ENCODE measurements around the gene MGME1. TPM values are rescaled to one million over a fixed set of nuclear protein-coding genes. Genes with fewer than 3 reads are reported as not detected.

MGME1 gene, protein sequence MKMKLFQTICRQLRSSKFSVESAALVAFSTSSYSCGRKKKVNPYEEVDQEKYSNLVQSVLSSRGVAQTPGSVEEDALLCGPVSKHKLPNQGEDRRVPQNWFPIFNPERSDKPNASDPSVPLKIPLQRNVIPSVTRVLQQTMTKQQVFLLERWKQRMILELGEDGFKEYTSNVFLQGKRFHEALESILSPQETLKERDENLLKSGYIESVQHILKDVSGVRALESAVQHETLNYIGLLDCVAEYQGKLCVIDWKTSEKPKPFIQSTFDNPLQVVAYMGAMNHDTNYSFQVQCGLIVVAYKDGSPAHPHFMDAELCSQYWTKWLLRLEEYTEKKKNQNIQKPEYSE
- 27.5 and 51.1 TPM in 2 replicates for total RNA-seq (2011; cell fraction: chromatin; rRNA removed; ENCODE audit: low replicate concordance)
- 29.0 and 30.2 TPM in 2 replicates for total RNA-seq (2011; cell fraction: nucleolus; rRNA removed)
- 29.8 and 32.3 TPM in 2 replicates for total RNA-seq (2011; cell fraction: nucleoplasm; rRNA removed)
- total RNA-seq (2014; rRNA removed) (15.6 and 15.9 TPM in 2 replicates), total RNA-seq (2014; rRNA removed; fragmentation: Illumina TruSeq; extraction: Trizol) (38.6 and 42.7 TPM in 2 replicates), total RNA-seq (2015; rRNA removed; fragmentation: Illumina TruSeq; extraction: Trizol) (34.1 and 35.0 TPM in 2 replicates), total RNA-seq (2021) (29.2 and 30.6 TPM in 2 replicates), polyA plus RNA-seq (2011; rRNA removed) (25.9 and 36.0 TPM in 2 replicates), polyA plus RNA-seq (2014; fragmentation: Illumina TruSeq; extraction: Trizol) (41.3 and 45.1 TPM in 2 replicates), polyA plus RNA-seq (2014; fragmentation: Nextera tagmentation; extraction: Ambion mirVana) (10 to 100 TPM; 13.4 to 20.7 TPM), polyA plus RNA-seq (2014; rRNA removed) (23.1 and 27.3 TPM in 2 replicates), polyA minus RNA-seq (2011; rRNA and poly(A)+ RNA removed) (35.0 and 37.2 TPM in 2 replicates), Bru-seq, nascent RNA (percentile 90 among the genes with signal in this experiment), BruChase-seq, experiment 1, labeled RNA remaining after a 2-hour chase (percentile 88 among the genes with signal in this experiment), BruChase-seq, experiment 2, labeled RNA remaining after a 6-hour chase (percentile 85 among the genes with signal in this experiment)
- polyA plus RNA-seq (2011; cell fraction: cytosol; rRNA removed) = 12.0 and 17.2 TPM in 2 replicates
- polyA plus RNA-seq (2011; cell fraction: nucleus; rRNA removed) = 15.6 and 16.5 TPM in 2 replicates
- polyA plus RNA-seq (2012) = 33.1 and 37.6 TPM in 2 replicates
- polyA minus RNA-seq (2011; cell fraction: cytosol; rRNA and poly(A)+ RNA removed) = 19.7 and 26.8 TPM in 2 replicates
- 16.3 and 30.9 TPM in 2 replicates for polyA minus RNA-seq (2011; cell fraction: nucleus; rRNA and poly(A)+ RNA removed)
- long read RNA-seq, experiment 1, transcript MGME1-203 (5 exons, 2,336 nt) = major isoform, 77 of 132 reads
- long read RNA-seq, experiment 1, transcript MGME1-205 (3 exons, 740 nt) = minor isoform, 8 of 132 reads
- long read RNA-seq, experiment 1, partial matches to known transcripts = 20 of 132 reads
- long read RNA-seq, experiment 1, other reads (novel, unspliced or antisense) = 23 of 132 reads
- long read RNA-seq, experiment 2, transcript MGME1-203 (5 exons, 2,336 nt) = major isoform, 13 of 45 reads
- long read RNA-seq, experiment 2, partial matches to known transcripts = 22 of 45 reads
- long read RNA-seq, experiment 2, other reads (novel, unspliced or antisense) = 6 of 45 reads
- long read RNA-seq, experiment 3, transcript MGME1-203 (5 exons, 2,336 nt) = major isoform, 37 of 58 reads
- long read RNA-seq, experiment 3, partial matches to known transcripts = 11 of 58 reads
- long read RNA-seq, experiment 3, other reads (novel, unspliced or antisense) = 5 of 58 reads

GRCh38 chr20:17968366-17969277 is at the start of gene MGME1, which contains the start of gene SNX5:
TSS of gene MGME1 (plus strand) at chr20:17969018. CDS start at chr20:17969860, 842 bp downstream.
TSS of gene SNX5 (minus strand) at chr20:17968794. CDS start at chr20:17968425, 369 bp downstream.
- Histone ChIP-seq H4K20me1 (replicated peaks; ENCODE audit: control insufficient read depth, insufficient read depth, low read length) (peaks cover 11% of the 10 kb centered on the region; the same call in 1 of the 2 replicates), H3K36me3 (ENCODE audit: control insufficient read depth, insufficient read depth, low read length) (peaks cover 60% of the 10 kb centered on the region), H3K4me3 (peak within 1 kb of the TSS; percentile 90), H3K4me2 (ENCODE audit: insufficient read depth, low read length) (peak within 1 kb of the TSS; percentile 96), H3K4me1 (replicated peaks in 1 of 2; ENCODE audit: control insufficient read depth in 2 of 2, insufficient read depth in 2 of 2, low read length in 2 of 2) (peaks cover 0 to 18% of the 10 kb centered on the region in 2 experiments; a peak in 3 of 5 replicates), H2AFZ (ENCODE audit: low read depth, low read length) (peak within 1 kb of the TSS; percentile 88), H3K9me1 (ENCODE audit: control insufficient read depth, insufficient read depth, low read length) (no peaks in the 10 kb centered on the region), H3K27ac (ENCODE audit: extremely low read depth, low read depth, low read length) (peak within 1 kb of the TSS; percentile 100), H3K79me2 (ENCODE audit: control insufficient read depth, insufficient read depth, low read length) (peaks cover 98% of the 10 kb centered on the region), H3K27me3 (ENCODE audit: control insufficient read depth in 2 of 2, insufficient read depth in 2 of 2, low read length in 2 of 2) (no peaks in the 10 kb centered on the region), H3K9me3 (replicated peaks; ENCODE audit: control insufficient read depth, insufficient read depth, low read depth, low read length) (no peaks in the 10 kb centered on the region), H3K9ac (ENCODE audit: insufficient read depth in 1 of 2, low read depth in 2 of 2, low read length in 2 of 2) (peak within 1 kb of the TSS; percentile 97 to 98)
- FAIRE-seq (peak; percentile 91), DNase-seq (ENCODE audit: extremely low read depth in 1 of 4, low spot score in 3 of 4) (peak; percentile 76 to 96 (median 86)), ATAC-seq (peak; percentile 80)
- WGBS (ENCODE audit: insufficient coverage, low coverage, missing lambda C conversion rate) = under 1% methylated on average over 49 of the region's 96 CpGs
- intact Hi-C loops (cut with micrococcal nuclease) = no loop called here
- BruUV-seq (replicated peaks) = no TSS peak
- ChIA-PET POLR2A (interaction anchor here (0.5 to 5.8 kb wide), 10 partner anchors 8 to 292 kb away, joined by 3 to 42 read pairs (median 3); partner anchors contain the start of gene RRBP1), CTCF (ENCODE audit: low intra/inter-chr PET ratio) (no interaction called here)
- in situ Hi-C loops (cut with MboI) = no loop called here
- TF ChIP-seq MLX (CRISPR knock-in tag; conservative IDR thresholded peaks at IDR 0.05) (no peak), SAP30 (IDR thresholded peaks at IDR 0.05; ENCODE audit: borderline replicate concordance, insufficient read depth, low read depth, low read length, poor library complexity, severe bottlenecking) (peak; percentile 31), CBFB (CRISPR knock-in tag; IDR thresholded peaks at IDR 0.05) (peak; percentile 84; the same call in 1 of the 2 replicates), RFX7 (CRISPR knock-in tag; IDR thresholded peaks at IDR 0.05) (no peak), SNIP1 (IDR thresholded peaks at IDR 0.05; ENCODE audit: low read depth) (peak; percentile 77), CUX1 (CRISPR knock-in tag; IDR thresholded peaks at IDR 0.05) (no peak)
